Activated T-helper 1 cell treated with Interleukin-2 at 50 U/mL for 16 hours (primary cell): ENCODE data around the gene SEMA3E.
"Not testable (repeated sequence)": the region's sequence is repeated elsewhere in the genome, so short reads cannot be mapped to it uniquely, and the experiment has no call there.

Source experiments
- DNase-seq: peaks from one replicate; pipeline ENCODE4 v3.0.0-alpha.2; 2020; ENCODE audit warnings: low read depth

Gene SEMA3E

DNA sequence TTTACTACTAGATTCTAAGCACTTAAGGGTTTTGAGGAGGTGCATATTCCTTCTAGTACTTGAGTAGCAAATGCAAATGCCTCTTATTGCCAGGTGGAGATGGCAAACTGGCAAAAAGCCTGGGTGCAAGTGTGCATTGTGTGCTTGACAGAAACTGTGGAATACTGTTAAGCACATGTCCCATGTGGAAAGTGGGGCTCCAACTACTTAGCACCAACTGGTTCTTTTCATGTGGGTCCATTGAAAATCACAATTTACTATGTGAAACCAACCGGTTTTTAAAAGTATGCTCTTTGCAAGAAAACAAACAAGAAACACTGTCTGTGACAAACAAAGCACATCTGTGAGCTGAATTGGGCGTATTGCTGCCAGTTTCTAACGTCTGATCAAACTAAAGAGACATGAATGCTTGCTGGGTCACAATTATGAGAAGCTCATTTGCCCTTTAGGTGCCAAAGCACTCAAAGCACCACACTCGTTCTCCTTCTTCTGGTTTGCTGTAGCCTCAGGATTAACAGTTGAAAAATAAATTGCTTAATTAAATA lies 197.4 kb downstream of the SEMA3E start:
- no peak for DNase-seq

DNA sequence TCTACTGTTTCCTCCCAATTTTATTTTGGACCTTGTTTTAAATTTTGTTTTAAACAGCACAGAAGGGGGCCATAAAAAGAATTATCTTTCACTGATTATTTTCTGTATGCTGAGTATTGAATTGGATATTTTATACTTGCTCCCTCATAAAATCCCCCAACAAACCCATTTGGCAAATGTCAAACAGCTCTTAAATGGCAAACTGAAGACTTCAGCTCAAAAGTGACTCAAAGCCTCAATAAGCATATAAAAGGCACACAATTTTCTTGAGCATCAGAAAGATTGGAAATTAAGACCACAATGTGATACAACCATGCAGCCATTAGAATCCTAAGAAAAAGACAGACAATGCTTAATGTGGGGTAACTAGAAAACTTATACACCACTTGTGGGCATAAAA lies 199.2 kb downstream of the SEMA3E start:
- DNase-seq, result no peak

DNA sequence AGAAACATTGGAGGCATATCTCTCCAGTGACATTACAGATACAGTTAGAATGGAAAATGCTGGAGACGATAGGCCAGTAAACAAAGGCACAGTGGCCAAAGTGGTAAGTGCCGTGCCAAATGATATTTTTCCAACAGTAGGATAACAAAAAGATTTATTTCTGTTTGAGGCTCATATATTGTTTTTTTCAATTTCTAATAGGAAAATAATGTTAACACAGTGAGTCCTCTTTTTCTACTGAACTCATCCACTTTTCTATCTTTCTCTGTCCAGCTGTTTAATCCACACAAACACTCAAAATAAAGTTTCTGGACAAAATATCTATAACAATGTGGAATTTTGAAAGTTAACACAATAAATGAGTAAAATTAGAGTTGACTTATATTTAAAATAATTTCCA lies 201.3 kb downstream of the SEMA3E start:
- no peak for DNase-seq

DNA sequence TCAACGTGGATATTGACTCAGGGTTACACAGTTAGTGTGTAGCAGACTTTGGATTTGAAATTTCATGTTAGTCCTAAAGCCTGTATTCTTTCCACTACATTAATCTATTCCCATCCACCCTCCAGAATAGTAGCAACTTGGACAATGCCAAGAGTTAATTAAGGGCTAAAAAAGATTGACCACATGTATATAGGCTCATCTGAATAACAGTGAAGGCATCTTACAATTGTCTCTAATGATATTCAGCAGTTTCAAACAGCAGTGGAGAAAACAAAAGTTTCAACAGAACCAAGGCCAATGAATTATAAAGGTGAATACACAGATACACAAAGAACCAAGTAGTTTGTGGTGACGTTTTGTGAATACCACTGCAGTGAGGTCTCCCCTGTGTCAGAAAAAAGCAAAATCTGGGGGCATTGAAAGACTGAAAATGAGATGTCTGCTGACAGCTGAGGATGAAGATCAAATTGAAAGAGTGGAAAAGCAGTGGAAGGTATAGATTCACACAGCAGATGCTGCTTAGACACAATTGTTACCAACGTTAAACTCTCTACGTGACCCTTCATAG lies 202.8 kb downstream of the SEMA3E start:
- DNase-seq, result no peak

DNA sequence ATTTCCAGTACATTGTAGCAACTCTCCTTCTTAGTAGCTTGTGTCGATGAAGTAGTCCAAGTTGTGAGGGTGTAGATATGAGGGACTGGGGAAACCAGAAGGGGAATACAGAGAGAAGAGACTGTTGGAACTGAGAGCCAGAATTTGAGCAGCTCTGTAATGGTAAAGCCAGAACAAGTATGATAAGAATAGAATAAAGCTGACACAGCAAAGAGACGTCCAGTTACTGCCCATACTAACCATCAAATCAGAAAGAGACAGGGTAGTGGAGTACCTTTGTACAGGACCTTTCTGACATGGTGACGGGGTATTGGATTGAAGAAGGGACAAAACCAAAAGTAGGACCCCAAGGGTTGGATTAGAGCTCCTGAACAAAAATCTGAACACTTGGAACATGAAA lies 206.0 kb downstream of the SEMA3E start:
- DNase-seq, result no peak

DNA sequence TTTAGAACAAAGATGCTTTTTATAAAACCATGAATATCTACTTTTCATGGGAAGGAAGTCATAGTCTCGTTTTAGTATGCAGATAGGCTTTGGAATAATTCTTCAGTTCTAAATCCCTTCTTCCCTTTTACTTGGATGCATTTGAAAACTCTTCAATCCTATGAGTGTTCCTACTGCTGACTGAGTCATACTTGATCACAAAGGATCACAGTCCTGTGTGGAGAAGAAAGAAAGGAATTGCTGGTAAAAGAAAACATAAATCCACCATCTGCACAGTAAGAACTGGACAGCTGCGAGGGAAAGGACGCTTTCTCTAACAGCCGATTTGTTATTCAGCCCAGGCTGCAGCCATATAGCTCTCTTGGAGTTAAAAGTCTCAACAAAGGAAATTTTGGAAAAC lies 209.9 kb downstream of the SEMA3E start:
- no peak for DNase-seq

DNA sequence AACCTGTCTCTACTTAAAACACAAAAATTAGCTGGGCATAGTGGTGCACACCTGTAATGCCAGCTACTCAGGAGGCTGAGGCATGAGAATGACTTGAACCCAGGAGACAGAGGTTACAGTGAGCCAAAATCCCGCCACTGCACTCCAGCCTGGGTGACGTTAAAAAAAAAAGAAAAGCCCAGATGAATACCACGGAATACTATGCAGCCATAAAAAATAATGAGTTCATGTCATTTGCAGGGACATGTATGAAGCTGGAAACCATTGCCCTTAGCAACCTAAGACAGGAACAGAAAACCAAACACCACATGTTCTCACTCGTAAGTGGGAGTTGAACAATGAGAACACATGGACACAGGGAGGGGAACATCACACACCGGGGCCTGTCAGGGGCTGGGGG lies 218.7 kb downstream of the SEMA3E start:
- not testable (repeated sequence) for DNase-seq

DNA sequence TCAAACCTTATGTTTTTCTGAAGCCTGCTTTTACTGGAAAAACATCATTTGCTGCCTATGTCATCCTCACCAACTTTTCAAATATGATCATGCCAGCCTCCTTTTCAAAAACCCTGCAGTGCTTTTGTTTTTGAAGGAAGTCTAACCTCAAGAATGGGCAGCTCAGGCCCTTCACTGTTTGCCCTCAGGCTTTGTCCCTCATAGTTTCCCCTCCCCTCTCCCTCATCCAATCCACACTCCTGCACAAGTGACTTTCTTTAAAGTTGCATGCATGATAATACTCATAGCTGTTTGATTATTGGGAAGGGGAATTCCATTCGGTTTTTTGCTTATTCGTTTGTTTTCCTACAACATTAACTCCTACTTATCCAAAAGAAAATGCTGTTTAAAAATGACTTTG lies 219.4 kb downstream of the SEMA3E start:
- DNase-seq, result no peak

DNA sequence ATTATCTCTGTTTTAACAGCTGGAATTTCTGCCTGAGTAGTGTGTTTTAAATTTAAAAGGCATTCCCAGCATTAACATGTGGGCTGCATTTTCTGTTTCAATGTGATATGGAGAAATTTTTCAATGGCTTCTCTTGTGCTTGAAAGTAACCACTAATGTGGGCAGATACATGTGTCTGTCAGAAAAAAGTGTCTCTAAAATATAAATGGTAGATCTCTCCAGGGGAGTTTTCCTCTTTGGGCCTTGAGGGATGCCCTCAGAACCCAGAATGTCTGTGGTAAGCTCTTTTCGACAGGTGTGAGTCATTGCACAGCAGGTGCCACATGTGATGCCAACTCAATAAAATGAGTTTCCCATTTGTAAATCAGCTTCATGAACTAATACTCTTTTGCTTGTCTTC lies 221.1 kb downstream of the SEMA3E start:
- no peak for DNase-seq

DNA sequence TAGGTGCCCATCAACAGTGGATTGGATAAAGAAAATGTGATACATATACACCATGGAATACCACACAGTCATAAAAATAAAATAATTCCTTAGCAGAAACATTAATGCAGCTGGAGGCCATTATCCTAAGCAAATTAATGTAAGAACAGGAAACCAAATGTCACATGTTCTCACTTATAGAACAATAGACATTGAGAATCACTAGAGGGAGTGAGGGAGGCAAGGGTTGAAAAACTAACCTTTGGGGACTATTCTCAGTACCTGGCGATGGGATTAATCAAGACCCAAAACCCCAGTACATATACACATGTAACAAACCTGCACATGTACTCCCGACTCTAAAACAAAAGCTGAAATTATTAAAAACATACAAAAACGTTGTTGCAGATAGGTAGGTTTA lies 222.6 kb downstream of the SEMA3E start:
- no peak for DNase-seq

DNA sequence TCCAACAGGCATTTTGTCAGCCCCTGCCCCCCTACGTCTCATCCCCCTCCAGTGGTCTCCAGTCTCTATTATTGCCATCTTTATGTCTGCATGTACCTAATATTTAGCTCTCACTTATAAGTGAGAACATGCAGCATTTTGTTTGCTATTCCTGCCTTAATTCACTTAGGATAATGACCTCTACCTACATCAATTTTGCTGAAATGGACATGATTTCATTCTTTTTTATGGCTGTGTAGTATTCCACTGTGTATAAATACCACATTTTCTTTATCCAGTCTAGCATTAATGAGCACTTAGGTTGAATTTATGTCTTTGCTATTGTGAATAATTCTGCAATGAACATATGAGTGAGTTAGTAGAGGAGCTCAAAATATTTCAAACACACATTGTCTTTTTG lies 229.9 kb downstream of the SEMA3E start:
- no peak for DNase-seq

DNA sequence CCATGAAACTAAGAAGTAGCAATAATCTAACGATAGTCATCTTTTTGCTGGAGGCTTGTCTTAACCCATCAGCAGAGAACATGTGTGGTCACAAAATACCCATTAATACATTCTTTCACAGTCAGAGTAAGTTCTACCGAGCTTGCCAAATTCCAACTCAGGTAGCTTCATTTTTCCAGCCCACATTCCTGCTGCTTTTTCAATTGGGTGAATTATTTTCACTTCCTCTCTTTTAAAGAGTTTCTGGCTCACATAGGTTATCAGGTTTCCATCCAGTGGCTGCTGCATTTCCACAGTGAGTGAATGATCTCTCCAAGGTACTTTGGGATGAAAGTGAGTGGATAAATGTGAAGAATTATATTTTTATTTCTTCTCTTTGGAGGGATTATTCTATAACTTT lies 233.1 kb downstream of the SEMA3E start:
- DNase-seq, result no peak

DNA sequence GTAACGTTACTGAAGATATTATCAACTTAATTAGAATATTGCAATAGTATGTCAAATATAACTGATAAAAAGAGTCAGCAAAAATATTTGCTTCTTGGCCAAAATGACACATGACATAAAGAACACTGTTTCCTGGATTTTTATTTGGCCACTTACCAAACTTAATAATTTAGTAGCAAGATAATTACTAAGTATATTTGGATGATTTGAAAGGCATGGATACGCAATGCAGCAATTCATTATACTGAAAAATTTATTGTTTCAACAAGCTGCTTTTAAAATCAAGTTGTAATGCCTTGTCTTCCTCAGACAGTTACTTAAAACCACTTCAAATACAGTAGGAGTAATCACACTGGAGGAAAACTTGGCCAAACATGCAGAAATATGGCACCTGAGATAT lies 234.0 kb downstream of the SEMA3E start:
- DNase-seq, result no peak

DNA sequence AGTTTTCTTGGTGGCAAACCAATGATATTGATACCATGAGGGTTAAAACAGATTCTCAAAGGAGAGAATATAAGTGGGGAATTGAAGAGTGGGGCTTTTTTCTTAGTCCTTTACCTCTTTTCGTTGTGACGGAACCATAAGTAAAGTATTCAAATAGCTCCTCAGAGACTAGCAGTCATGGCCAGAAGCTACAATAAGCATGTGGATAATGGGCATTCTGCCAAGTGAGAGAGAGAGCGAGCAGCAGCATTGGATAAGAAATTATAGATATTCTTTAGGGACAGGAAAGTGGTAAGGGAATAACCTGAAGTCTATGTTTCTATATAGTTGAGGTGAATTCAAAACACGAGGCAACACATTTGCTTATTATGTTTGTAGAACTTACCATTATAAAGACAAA lies 235.1 kb downstream of the SEMA3E start:
- DNase-seq, result no peak

DNA sequence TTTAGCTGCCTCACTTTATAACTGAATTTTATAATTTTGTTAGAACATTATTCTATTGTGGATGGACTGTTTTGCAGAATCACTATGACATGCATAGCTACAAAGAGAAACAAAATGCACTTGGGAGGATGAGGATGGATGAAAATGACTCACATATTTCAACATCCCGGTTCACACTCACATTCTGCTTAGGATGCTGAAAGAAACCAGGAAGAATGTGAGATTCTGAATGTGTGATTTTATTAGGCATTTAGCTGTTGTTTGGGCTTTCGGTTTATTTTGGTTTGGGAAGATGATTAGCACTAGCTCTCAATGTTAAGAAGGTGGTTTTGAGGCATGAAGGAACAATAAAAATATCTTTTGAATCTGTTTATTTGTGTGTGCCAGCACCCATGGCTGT lies 235.5 kb downstream of the SEMA3E start:
- DNase-seq, result no peak

DNA sequence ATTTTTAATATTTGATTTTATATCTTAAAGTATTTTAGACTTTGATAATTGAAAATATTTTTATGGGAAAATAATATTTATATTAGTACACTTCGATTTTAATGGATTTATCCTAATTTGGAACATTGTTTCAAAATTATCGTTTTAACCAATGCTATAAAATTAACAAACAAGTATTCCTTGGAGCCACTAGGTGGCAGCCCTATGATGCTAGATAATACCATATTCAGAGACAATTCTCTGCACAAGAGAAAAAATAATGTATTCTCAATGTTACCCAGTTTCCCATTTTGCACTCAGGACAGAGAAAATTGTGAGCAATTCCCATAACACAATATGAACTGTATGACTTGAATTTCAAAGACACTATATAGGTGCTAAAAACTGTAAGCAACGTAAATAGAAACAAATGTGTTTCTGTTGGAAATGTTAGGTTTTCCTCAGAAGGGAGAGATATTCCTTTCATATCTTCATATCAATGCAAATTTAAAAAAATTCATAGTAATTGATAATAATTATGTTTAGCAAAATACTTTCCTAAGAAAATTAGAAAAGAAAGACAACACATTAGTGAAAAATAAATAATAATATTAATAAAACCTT lies 237.8 kb downstream of the SEMA3E start:
- DNase-seq, result no peak

DNA sequence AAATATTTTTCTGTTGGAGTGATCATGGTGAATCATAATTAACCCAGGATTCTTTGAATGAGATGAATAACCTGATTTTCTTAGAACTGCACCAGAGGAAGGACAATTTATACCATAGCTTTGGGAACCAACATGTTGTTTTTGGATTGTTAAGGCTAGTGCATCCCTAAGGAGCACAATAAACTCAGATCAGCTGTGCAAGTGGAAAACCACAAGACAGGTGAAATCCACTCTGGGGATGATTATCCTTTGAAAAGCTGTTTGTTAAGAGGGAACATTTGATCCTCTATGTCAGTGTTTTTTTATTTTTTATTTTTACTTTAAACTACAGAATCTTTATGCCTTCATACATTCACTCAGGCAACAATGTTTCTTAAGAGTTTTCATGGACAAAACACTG lies 254.2 kb downstream of the SEMA3E start:
- no peak for DNase-seq

DNA sequence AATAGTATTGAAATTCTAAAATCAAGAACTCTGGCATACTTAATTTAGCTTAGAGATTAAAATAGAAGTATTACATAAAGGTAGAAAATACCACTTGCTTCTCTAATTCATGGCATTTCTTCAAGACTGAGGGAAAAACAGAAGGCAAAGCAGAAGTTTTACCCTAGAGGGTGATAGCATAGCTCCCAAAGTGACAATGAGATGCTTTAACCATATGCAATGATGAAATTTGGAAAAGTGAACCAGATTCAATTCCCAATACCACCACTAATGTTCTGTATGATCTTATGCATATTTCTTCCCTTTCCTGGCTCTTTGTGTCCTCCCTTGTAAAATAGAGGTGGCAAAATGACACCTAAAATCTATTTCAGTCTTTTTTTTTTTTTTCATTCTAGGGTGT lies 260.5 kb downstream of the SEMA3E start:
- no peak for DNase-seq

DNA sequence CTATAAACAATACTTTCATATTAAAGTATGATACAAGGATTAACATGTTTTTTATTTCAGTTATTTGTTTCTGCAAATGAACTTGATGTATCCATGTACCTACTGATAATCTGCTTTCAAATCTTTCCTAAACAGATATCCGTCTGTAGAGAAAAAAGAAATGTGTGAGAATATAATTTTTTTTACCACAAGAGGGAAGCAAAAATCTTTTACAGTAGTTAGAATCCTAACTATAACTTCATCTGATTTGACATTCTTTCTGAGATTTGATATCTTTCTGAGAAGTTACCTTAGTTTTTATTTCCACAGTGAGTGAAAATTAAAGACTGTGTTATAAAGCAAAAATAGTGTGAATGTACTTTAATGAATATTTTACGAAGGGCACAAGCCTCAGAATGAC lies 282.3 kb downstream of the SEMA3E start:
- DNase-seq, result no peak

DNA sequence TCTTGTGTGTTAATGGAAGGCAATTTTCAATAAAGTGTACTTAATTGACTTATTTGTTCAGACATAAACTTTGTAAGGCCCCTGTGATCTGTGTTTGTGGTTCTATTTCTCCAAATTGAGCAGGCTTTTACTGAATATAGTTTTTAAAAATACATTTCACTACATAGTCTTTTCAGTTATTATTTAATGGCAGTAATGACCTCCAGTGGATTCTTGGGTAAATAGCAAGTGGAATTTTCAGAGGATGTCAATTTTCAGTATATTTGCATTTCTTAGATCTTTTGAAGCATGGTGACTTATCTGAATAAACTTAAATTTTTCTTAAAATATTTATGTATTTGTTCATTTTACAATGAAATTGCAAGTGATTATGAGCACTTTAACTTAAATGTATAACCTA lies 283.2 kb downstream of the SEMA3E start:
- DNase-seq, result no peak

DNA sequence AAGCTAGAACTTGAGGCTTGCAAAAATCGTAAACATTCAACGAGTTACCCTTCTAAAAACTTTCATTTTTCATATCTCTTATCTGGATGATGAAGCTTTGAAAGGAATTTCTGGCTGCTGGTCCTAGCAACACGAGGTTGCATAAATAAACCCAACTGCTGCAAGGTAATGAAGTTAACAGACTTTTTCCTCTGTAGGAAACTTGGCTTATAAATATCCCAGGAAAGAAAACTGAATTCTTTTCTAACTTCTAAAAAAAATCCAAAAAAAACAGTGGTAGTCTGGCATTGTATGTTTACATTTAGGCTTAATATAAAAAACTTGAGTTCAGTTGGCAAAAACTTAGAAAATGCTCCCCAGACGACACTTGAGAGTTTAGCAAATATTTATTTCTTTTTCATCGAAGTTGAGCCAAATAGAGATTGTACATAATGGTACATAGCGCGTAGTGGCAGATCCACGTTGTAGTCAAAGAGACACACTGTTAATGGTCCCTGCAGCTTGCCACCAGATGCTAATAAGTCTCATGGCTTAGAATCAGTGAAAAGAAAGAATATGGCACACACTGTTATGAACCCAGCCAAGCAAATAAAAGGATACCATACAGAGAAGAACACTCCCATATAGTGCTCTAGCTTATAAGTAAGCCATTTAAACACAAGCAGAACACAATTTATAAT lies 285.9 kb downstream of the SEMA3E start:
- no peak for DNase-seq

DNA sequence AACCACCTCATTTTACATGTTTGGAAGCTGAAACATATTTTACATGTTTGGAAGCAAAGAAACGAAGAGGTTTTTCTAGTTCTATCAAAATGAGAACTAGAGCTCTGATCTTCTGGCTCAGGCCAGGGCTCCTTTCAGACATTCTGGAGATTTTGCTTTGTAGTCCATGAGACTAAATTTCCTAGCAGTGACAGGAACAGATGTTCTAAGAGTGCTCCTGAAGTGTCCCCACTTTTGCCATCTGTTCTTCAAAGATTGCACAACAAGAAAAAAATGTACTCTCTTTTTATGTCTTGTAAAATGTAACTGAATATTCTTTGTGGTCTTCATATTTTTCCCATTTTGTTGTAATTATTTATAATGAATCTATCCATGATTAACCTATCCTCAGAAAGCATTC lies 289.8 kb downstream of the SEMA3E start:
- no peak for DNase-seq

DNA sequence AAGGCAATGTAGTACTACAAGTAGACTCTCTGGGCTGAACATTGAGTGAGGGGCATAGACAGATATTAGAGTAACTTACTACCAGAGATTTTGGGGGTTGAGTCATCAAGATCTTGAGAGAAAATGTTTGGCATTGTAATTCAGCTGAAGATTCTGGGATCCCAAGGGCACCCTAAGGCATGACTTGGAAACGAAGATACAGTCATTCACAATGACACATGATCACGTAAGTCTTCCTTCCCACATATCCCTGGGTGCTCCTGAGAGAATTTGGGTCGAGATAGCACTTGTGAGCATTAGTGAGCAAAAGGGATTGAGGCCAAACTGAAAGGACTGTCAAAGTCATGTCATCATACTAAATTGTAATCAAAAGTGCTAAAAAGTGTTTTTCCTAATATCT lies 293.8 kb downstream of the SEMA3E start:
- DNase-seq, result no peak

DNA sequence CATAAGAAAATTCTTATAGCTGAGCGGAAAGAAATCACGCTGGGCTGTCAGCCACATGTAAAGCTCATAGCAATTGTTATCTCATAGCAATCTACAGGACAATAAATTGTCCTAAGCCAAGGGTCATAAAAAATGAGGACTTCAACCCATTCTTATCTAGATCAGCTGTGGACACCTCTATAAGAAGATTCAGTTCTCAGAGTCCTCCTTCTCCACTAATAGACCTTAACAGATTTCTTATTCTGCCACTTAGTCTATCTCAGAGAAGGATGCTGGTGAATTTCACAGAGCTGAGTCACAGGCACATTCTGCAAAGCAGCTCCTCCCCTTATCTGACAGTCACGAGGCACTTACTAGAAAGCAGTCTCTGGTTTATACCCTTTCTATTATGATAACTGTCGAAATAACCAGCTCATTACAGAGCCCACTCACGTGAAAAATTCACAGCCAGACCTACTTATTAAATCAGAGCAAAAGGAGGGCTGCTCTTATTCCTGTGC lies 300.9 kb downstream of the SEMA3E start:
- DNase-seq, result no peak
